Tibial artery (tissue), 4 donors: ENCODE data around the gene ST3GAL4.

Experiments used
- DNase-seq, 2 donors: peaks; one replicate each; pipeline ENCODE4 v3.0.0-alpha.2; 2019
- H3K27ac ChIP-seq, 2 donors: fragments of 200-600 bp; sonication (generic) in 1 of 2; 1 replicate in 1 of 2; 2 replicates in 1 of 2; pipeline ENCODE4 v1.5.1; 2018 to 2019; ENCODE audit warnings: mild to moderate bottlenecking in 1 of 2
- H3K27me3 ChIP-seq, 2 donors: fragments of 200-600 bp; sonication (generic) in 1 of 2; one replicate each; pipeline versions ENCODE4 v1.5.1 to v1.6.0; 2016 to 2019
- H3K36me3 ChIP-seq, 3 donors: fragments of 200-600 bp; sonication (generic) in 2 of 3; one replicate each; pipeline ENCODE4 v1.5.1; 2016 to 2019; ENCODE audit warnings: mild to moderate bottlenecking in 2 of 3
- H3K4me1 ChIP-seq, 4 donors: fragments of 200-600 bp; sonication (generic) in 2 of 4; 1 replicate in 3 of 4; 2 replicates in 1 of 4; pipeline ENCODE4 v1.5.1; 2016 to 2019
- H3K4me3 ChIP-seq, 2 donors: fragments of 200-600 bp; sonication (generic) in 1 of 2; 1 replicate in 1 of 2; 2 replicates in 1 of 2; pipeline ENCODE4 v1.5.1; 2018 to 2019; ENCODE audit warnings: mild to moderate bottlenecking in 2 of 2
- H3K9me3 ChIP-seq, 3 donors: fragments of 200-600 bp; sonication (generic) in 1 of 3; one replicate each; pipeline ENCODE4 v1.5.1; 2016 to 2019
- intact Hi-C: fragments of 100-400 bp; cut with DNase I; formaldehyde crosslinking; loops from one replicate; pipeline ENCODE4 v1.15.0; 2023; ENCODE audit warnings: low total_unique reads
- TF ChIP-seq, protein P1 (sequence below), 2 experiments: fragments of 200-600 bp in 1 of 2; fragments of 450-650 bp in 1 of 2; IDR thresholded peaks; one replicate each; pipeline ENCODE4 v1.5.1; 2017 to 2019; ENCODE audit warnings: antibody characterized with exemption in 2 of 2, mild to moderate bottlenecking in 1 of 2, moderate library complexity in 1 of 2

Gene ST3GAL4

DNA sequence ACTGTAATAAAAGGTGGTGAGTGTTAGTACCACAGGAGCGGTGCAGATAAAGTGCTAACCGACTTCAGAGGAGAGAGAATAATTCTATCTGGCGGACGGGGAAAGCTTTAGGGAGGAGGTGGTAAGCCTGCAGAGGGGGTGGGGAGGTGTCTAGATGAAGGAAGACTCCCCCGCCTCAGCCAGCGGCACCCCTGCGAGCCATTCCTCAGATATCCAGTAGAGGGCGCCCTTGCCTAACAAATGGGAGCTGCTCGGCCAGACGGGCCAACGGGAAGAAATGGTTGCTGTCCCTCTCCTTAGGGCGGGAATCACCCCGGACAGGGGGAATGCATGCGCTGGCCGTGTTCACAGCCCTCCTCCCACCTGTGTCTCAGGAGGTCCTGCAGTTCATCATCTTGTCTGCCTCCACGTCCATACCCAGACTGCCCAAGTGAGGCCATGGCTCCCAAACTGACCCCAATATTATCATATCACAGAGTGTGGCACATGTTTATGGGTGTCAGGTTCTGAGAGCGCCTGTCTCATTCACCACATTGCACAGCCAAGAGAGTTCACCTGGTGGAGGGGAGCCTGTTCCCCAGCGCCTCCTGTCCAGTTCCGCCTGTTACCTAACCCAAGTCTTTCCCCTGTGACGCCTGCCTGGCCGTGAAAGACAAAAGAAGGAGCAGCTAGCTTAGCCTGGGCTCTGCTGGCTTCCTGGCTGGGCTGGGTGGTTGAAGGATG lies 85.5 kb downstream of the ST3GAL4 start:
- TF ChIP-seq, protein P1, sequence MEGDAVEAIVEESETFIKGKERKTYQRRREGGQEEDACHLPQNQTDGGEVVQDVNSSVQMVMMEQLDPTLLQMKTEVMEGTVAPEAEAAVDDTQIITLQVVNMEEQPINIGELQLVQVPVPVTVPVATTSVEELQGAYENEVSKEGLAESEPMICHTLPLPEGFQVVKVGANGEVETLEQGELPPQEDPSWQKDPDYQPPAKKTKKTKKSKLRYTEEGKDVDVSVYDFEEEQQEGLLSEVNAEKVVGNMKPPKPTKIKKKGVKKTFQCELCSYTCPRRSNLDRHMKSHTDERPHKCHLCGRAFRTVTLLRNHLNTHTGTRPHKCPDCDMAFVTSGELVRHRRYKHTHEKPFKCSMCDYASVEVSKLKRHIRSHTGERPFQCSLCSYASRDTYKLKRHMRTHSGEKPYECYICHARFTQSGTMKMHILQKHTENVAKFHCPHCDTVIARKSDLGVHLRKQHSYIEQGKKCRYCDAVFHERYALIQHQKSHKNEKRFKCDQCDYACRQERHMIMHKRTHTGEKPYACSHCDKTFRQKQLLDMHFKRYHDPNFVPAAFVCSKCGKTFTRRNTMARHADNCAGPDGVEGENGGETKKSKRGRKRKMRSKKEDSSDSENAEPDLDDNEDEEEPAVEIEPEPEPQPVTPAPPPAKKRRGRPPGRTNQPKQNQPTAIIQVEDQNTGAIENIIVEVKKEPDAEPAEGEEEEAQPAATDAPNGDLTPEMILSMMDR (IDR thresholded peaks at IDR 0.05) = peak; percentile 93 to 94
- peak; percentile 73 to 87 for DNase-seq
- Histone ChIP-seq H3K36me3 (no peaks in the 10 kb centered on the region), H3K4me3 (no peak overlapping the region), H3K4me1 (peaks cover 0 to 4% (median 0%) of the 10 kb centered on the region in 4 donors), H3K27me3 (peaks cover 0 to 14% of the 10 kb centered on the region in 2 donors), H3K27ac (no peak overlapping the region), H3K9me3 (no peaks in the 10 kb centered on the region)
- intact Hi-C loops = loop anchor here (5.0 kb wide), 2 partner anchors 41 to 906 kb away; no protein-coding TSS in a partner anchor

- TF ChIP-seq, protein P1 (IDR thresholded peaks at IDR 0.05) = no peak
- intact Hi-C loops = loop anchor here (5.0 kb wide), 2 partner anchors 39 to 904 kb away; no protein-coding TSS in a partner anchor
- no peak for DNase-seq
- no peak overlapping the region for H3K4me3 ChIP-seq
- no peaks in the 10 kb centered on the region for H3K9me3 ChIP-seq
- peaks cover 0 to 4% (median 0%) of the 10 kb centered on the region in 4 donors for H3K4me1 ChIP-seq
- no peak overlapping the region for H3K27ac ChIP-seq
- no peaks in the 10 kb centered on the region for H3K36me3 ChIP-seq
- H3K27me3 ChIP-seq = peaks cover 0 to 14% of the 10 kb centered on the region in 2 donors
Observed at GRCh38 chr11:126443120-126443519, 87.6 kb downstream of the ST3GAL4 start.

GRCh38 chr11:126444072-126444471 lies 88.6 kb downstream of the ST3GAL4 start:
- TF ChIP-seq, protein P1 (IDR thresholded peaks at IDR 0.05) = no peak
- H3K36me3 ChIP-seq = no peaks in the 10 kb centered on the region
- H3K9me3 ChIP-seq = no peaks in the 10 kb centered on the region
- H3K4me3 ChIP-seq = no peak overlapping the region
- intact Hi-C loops = loop anchor here (5.0 kb wide), 2 partner anchors 38 to 903 kb away; no protein-coding TSS in a partner anchor
- H3K4me1 ChIP-seq = peaks cover 0 to 4% (median 0%) of the 10 kb centered on the region in 4 donors
- no peak overlapping the region for H3K27ac ChIP-seq
- no peak for DNase-seq
- H3K27me3 ChIP-seq = peaks cover 0 to 14% of the 10 kb centered on the region in 2 donors

GRCh38 chr11:126446581-126446980 lies 91.1 kb downstream of the ST3GAL4 start:
- Histone ChIP-seq H3K4me3 (no peak overlapping the region), H3K4me1 (no peaks in the 10 kb centered on the region), H3K36me3 (no peaks in the 10 kb centered on the region), H3K27ac (no peak overlapping the region), H3K9me3 (no peaks in the 10 kb centered on the region), H3K27me3 (peaks cover 0 to 9% of the 10 kb centered on the region in 2 donors)
- TF ChIP-seq, protein P1 (IDR thresholded peaks at IDR 0.05) = no peak
- DNase-seq = no peak
- intact Hi-C loops = no loop called here

- Histone ChIP-seq H3K36me3 (no peaks in the 10 kb centered on the region), H3K4me3 (no peak overlapping the region), H3K4me1 (peaks cover 0 to 6% (median 0%) of the 10 kb centered on the region in 4 donors), H3K9me3 (no peaks in the 10 kb centered on the region), H3K27me3 (peaks cover 0 to 30% of the 10 kb centered on the region in 2 donors), H3K27ac (no peak overlapping the region)
- intact Hi-C loops = no loop called here
- TF ChIP-seq, protein P1 (IDR thresholded peaks at IDR 0.05) = no peak
- no peak for DNase-seq
Observed at GRCh38 chr11:126450198-126450597, 94.7 kb downstream of the ST3GAL4 start.
